GM21526 (cell line): ENCODE measurements around the gene RNF133.
"Not testable (repeated sequence)": the region's sequence is repeated elsewhere in the genome, so short reads cannot be mapped to it uniquely, and the experiment has no call there.

Experiments used
- ATAC-seq: cut with Tn5 transposase; IDR thresholded peaks from one replicate; pipeline ENCODE4 v1.9.1; 2021; ENCODE audit warnings: moderate library complexity; ENCODE audit not compliant: unreplicated experiment, low FRiP score

RNF133 gene

DNA sequence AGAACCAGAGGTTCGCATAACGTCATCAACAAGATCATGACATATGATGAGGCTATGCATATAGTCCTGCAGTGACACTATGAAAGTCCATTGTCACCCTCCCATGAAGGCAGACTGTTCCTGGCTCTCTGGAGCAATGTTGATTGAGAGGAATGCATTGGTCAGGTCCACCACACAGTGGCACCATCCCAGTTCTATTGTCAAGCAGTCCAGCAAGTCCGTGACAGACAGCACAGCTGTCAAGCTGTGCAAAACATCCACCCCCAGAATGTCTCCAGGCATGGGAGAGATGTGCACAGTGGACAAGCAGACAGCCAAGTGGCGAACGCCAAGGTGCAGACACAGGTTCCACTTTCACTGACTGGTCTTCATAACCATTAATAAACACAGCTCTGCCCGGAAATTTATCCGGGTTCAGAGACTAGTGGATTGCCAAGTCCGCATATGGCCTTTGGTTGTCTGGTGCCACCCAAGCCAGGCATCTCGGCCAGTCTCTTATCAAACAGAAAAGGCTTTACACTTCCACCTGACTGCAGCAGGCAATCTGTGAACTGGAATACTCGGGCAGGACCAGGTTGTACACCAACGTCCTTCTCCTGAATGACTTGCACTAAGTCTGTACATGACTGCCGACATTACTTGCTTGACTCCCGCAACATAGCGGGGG, 7.2 kb downstream of the RNF133 start:
- no peak for ATAC-seq

- no peak for ATAC-seq
Measured at GRCh38 chr7:122689346-122690109, 9.4 kb downstream of the RNF133 start.

DNA sequence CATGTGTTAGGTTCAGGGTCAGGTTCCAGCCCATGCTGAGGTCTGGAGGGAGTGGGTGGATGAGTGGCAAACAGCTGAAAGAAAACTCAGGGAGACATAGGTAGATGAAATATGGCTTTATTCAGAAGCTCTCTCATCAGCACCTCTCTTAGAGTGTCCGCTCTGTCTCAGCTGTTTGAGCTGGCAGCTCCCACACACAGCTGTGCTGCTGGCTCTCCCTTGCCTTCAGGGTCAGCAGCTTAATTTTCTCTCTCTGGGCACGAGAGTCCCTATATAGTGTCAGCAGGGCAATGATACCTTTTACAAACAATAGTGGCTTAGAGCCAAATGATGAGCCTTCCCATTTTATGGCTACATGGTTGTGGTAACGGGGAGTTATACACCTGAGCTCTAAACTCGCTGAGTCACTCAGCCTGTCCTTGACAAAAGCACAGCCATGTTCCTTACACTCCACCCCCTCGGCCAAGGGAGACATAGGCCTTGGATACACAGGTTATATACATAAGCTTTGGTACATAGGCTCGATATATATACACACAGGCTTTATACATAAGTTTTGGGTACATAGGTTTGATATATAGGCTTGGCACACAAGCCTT, 10.4 kb downstream of the RNF133 start:
- no peak for ATAC-seq

DNA sequence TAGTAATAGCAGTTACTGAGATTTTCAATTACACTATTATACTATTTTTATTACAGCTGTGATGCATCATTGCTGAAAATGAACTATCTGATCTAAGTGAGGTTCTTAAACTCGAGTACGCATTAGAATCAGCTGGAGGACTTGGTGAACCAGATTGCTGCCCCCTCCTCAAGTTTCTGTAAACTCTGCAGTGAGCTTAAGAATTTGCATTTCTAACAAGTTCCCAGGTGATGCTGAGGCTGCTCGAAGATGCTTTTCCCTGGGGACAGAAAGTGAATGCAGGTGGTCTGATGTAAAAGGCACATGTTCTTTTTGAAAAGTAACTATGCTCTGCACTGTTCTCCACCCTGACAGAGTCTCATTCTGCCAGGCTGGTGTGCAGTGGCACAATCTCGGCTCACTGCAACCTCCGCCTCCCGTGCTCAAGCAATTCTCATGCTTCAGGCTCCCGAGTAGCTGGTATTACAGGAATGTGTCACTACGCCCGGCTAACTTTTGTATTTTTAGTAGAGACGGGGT, 12.5 kb downstream of the RNF133 start:
- no peak for ATAC-seq

DNA sequence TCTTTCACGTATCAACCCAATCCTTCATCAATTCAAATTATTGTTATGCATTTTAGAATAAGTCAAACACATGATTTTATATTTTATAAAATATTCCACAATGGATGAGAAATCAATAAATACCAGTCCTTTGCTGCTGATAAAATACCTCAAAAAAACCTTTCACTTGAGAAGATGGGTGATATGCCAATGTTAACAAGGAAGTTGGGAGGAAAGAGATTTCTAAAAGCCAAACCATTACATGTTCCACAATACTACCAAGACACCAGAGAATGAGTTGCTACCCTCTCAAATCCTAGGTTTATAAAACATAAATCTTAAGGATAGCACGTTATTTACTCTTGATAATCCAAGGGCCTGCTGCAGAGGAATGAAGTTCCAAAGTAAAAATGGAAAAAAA, 14.4 kb downstream of the RNF133 start:
- ATAC-seq = no peak

GRCh38 chr7:122682815-122683550, 15.9 kb downstream of the RNF133 start:
- no peak for ATAC-seq

- ATAC-seq = not testable (repeated sequence)
Measured at GRCh38 chr7:122681186-122681585, 17.7 kb downstream of the RNF133 start.

DNA sequence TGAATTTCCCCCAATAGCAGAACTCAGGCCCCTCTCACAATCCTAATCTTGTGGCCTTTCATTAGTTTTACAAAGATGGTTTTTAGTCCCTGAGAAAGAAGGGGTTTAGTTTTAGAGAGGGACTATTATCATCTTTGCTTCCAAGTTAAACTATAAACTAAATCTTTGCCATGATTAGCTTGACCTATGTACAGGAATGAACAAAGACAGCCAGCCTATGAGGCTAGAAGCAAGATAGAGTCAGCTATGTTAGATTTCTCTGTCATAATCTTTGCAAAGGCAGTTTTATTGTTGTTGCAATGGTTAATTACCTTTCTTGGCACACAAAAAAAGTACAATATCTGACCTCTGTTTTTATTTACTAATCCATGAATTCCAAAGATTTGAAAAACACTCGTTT, 19.1 kb downstream of the RNF133 start:
- ATAC-seq = no peak

GRCh38 chr7:122679269-122679709, 19.6 kb downstream of the RNF133 start:
- not testable (repeated sequence) for ATAC-seq

DNA sequence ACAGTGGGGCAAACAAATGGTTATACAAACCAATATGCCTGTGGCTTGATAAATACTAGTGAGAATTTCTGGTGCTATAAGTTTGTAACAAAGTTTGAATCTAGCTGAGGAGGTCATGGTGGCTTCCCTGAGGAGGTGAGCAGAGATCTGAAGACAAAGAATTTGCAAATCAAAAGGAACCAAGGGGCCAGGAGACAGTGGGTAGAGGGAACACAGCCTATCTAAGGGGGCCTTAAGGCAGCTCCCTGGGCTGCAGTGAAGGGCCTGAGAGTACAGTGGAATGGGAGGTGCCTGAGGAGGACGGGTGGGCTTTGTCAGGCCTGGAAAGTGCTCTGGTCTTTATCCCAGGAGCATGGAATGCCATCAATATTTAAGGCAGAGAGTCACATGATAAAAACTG, 21.8 kb downstream of the RNF133 start:
- no peak for ATAC-seq

- no peak for ATAC-seq
Measured at GRCh38 chr7:122676466-122676865, 22.5 kb downstream of the RNF133 start.

DNA sequence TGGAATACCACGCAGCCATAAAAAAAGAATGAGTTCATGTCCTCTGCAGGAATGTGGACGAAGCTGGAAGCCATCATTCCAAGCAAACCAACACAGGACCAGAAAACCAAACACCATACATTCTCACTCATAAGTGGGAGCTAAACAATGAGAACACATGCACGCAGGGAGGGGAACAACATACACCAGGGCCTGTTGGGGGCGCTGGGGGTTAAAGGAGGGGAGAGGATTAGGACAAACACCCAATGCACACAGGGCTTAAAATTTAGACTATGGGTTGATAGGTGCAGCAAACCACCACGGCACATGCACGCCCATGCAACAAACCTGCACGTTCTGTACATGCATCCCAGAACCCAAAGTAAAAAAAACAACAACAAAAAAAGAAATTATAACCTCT, 23.3 kb downstream of the RNF133 start:
- no peak for ATAC-seq

GRCh38 chr7:122675011-122675410, 23.9 kb downstream of the RNF133 start:
- no peak for ATAC-seq

GRCh38 chr7:122674502-122674901, 24.4 kb downstream of the RNF133 start:
- ATAC-seq = no peak

DNA sequence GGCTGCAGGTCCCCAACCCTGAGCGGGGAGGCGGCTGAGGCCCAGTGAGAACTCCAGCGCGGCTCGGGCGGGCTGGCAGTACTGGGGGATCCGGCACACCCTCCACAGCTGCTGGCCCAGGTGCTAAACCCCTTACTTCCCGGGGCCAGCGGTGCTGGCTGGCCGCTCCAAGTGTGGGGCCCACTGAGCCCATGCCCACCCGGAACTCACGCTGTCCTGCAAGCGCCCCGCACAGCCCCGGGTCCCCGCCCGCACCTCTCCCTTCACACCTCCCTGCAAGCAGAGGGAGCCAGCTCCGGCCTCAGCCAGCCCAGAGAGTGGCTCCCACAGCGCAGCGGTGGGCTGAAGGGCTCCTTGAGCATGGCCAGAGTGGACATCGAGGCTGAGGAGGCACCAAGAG, 25.0 kb downstream of the RNF133 start:
- no peak for ATAC-seq

GRCh38 chr7:122672536-122672935, 26.4 kb downstream of the RNF133 start:
- ATAC-seq = no peak

DNA sequence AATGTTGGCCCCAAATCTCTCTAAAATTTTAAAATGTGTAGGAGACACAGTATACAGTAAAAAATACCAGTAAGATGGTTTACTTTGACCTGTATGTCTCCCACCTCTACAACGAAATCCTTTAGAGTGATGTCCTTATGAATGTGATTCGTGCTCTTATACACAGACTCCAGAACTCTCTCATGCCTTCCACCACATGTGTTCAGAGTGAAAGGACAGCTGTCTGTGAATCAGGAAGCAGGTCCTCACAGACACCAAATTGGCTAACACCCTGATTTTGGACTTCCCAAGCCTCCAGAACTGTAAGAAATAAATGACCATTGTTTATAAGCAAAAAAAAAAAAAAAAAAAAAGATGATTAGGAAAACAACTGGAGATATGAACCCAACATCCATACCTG, 35.2 kb downstream of the RNF133 start:
- no peak for ATAC-seq

GRCh38 chr7:122658856-122659255, 40.1 kb downstream of the RNF133 start:
- ATAC-seq = no peak

- no peak for ATAC-seq
Measured at GRCh38 chr7:122653685-122654084, 45.2 kb downstream of the RNF133 start.

- no peak for ATAC-seq
Measured at GRCh38 chr7:122652876-122653275, 46.0 kb downstream of the RNF133 start.

DNA sequence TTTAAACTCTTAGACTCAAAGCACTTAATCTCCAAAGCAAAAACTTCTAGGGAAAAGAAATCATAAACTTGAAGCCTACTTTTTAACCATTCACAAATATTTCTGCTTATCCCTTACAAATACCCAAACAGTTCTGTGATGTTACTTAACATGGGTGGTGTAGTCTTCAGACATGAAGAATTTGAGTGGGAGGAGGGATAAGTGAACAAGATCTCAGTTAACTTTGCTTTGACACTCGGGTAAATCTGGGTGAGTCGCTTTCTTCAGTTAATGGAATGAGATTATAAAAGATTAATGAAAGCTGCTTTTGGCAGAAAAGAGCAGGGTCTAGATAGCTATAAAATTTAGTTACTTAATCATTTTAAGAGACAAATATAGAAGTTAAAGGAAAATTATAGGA, 47.5 kb downstream of the RNF133 start:
- ATAC-seq = no peak
